ENCODE data around the gene COMMD1. TPM values are rescaled to one million over a fixed set of nuclear protein-coding genes. Genes with fewer than 3 reads are reported as not detected.
"Not testable (repeated sequence)": the region's sequence is repeated elsewhere in the genome, so short reads cannot be mapped to it uniquely, and the experiment has no call there.

Gene COMMD1
- total and polyA plus RNA-seq, 2 donors from 2014 or later = 38.5 to 99.4 TPM

DNA sequence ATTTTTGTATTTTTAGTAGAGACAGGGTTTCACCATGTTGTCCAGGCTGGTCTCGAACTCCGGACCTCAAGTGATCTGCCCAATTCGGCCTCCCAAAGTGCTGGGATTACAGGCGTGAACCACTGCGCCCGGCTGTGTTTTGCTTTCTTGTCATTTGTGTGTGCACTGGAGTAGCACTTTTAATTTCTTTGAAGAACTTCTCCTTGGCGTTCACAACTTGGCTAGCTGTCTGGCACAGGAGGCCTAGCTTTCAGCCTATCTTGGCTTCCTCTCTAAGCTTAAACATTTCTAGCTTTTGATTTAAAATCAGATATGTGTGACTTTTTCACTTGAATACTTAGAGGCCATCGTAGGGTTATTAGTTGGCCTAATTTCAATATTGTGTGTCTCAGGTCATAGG lies 93.0 kb downstream of the COMMD1 start:
- Histone ChIP-seq H3K27me3 (ENCODE audit: control insufficient read depth, insufficient read depth, low read length) (no peaks in the 10 kb centered on the region), H3K9me3 (ENCODE audit: control insufficient read depth in 2 of 3, insufficient read depth in 1 of 3, low read length in 3 of 3) (no peaks in the 10 kb centered on the region), H3K4me3 (ENCODE audit: low read length in 3 of 3) (no peak overlapping the region), H3K27ac (ENCODE audit: low read depth in 2 of 2, low read length in 2 of 2) (no peak overlapping the region), H3K36me3 (ENCODE audit: control insufficient read depth in 2 of 3, insufficient read depth in 3 of 3, low read length in 3 of 3) (no peaks in the 10 kb centered on the region), H3K4me1 (ENCODE audit: control insufficient read depth in 2 of 3, insufficient read depth in 2 of 3, low read depth in 1 of 3, low read length in 3 of 3) (no peaks in the 10 kb centered on the region), H3K9ac (ENCODE audit: low read length in 3 of 3) (no peak overlapping the region)
- FAIRE-seq (no peak), DNase-seq (no peak)
- intact Hi-C loops (cut with DNase I) = no loop called here
- TF ChIP-seq, protein P1, sequence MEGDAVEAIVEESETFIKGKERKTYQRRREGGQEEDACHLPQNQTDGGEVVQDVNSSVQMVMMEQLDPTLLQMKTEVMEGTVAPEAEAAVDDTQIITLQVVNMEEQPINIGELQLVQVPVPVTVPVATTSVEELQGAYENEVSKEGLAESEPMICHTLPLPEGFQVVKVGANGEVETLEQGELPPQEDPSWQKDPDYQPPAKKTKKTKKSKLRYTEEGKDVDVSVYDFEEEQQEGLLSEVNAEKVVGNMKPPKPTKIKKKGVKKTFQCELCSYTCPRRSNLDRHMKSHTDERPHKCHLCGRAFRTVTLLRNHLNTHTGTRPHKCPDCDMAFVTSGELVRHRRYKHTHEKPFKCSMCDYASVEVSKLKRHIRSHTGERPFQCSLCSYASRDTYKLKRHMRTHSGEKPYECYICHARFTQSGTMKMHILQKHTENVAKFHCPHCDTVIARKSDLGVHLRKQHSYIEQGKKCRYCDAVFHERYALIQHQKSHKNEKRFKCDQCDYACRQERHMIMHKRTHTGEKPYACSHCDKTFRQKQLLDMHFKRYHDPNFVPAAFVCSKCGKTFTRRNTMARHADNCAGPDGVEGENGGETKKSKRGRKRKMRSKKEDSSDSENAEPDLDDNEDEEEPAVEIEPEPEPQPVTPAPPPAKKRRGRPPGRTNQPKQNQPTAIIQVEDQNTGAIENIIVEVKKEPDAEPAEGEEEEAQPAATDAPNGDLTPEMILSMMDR (IDR thresholded peaks at IDR 0.05; ENCODE audit: borderline replicate concordance, extremely low read depth, insufficient read depth) = no peak

DNA sequence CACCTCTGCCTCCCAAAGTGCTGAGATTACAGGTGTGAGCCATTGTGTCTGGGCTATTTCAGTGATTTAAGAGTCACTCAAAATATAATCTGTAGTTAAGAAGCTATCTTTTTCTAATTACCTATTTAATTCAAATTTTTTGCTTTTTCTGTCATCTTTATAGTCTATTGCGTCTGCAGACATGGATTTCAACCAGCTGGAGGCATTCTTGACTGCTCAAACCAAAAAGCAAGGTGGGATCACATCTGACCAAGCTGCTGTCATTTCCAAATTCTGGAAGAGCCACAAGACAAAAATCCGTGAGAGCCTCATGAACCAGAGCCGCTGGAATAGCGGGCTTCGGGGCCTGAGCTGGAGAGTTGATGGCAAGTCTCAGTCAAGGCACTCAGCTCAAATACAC lies 95.1 kb downstream of the COMMD1 start:
- H3K4me3 ChIP-seq (ENCODE audit: low read length in 3 of 3) = no peak overlapping the region
- H3K4me1 ChIP-seq (ENCODE audit: control insufficient read depth in 2 of 3, insufficient read depth in 2 of 3, low read depth in 1 of 3, low read length in 3 of 3) = no peaks in the 10 kb centered on the region
- H3K27me3 ChIP-seq (ENCODE audit: control insufficient read depth, insufficient read depth, low read length) = no peaks in the 10 kb centered on the region
- H3K9ac ChIP-seq (ENCODE audit: low read length in 3 of 3) = no peak overlapping the region
- TF ChIP-seq, protein P1 (IDR thresholded peaks at IDR 0.05; ENCODE audit: borderline replicate concordance, extremely low read depth, insufficient read depth) = no peak
- intact Hi-C loops (cut with DNase I) = no loop called here
- no peaks in the 10 kb centered on the region for H3K9me3 ChIP-seq (ENCODE audit: control insufficient read depth in 2 of 3, insufficient read depth in 1 of 3, low read length in 3 of 3)
- FAIRE-seq (no peak), DNase-seq (no peak)
- H3K27ac ChIP-seq (ENCODE audit: low read depth in 2 of 2, low read length in 2 of 2) = no peak overlapping the region
- H3K36me3 ChIP-seq (ENCODE audit: control insufficient read depth in 2 of 3, insufficient read depth in 3 of 3, low read length in 3 of 3) = no peaks in the 10 kb centered on the region

- Histone ChIP-seq H3K27me3 (ENCODE audit: control insufficient read depth, insufficient read depth, low read length) (no peaks in the 10 kb centered on the region), H3K27ac (ENCODE audit: low read depth in 2 of 2, low read length in 2 of 2) (no peak overlapping the region), H3K4me3 (ENCODE audit: low read length in 3 of 3) (no peak overlapping the region), H3K9ac (ENCODE audit: low read length in 3 of 3) (no peak overlapping the region), H3K36me3 (ENCODE audit: control insufficient read depth in 2 of 3, insufficient read depth in 3 of 3, low read length in 3 of 3) (no peaks in the 10 kb centered on the region), H3K4me1 (ENCODE audit: control insufficient read depth in 2 of 3, insufficient read depth in 2 of 3, low read depth in 1 of 3, low read length in 3 of 3) (no peaks in the 10 kb centered on the region), H3K9me3 (ENCODE audit: control insufficient read depth in 2 of 3, insufficient read depth in 1 of 3, low read length in 3 of 3) (no peaks in the 10 kb centered on the region)
- no peak for DNase-seq
- TF ChIP-seq, protein P1 (IDR thresholded peaks at IDR 0.05; ENCODE audit: borderline replicate concordance, extremely low read depth, insufficient read depth) = no peak
- no peak for FAIRE-seq
- intact Hi-C loops (cut with DNase I) = no loop called here
Measured at GRCh38 chr2:62001431-62001830, 96.0 kb downstream of the COMMD1 start.

DNA sequence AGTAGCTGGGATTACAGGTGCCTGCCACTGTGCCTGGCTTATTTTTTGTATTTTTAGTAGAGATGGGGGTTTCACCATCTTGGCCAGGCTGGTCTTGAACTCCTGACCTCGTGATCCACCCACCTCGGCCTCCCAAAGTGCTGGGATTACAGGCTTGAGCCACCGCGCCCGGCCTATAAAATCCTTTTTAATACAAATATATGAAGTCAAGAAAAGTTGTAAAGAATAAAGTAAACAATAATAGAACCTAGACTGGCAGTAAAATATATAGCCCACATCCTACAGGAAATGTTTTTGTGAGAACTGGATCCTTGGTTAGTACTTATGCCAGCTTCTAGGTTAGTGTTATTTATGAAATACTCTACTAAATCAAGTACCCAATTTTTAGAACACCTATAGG lies 99.0 kb downstream of the COMMD1 start:
- H3K27ac ChIP-seq (ENCODE audit: low read depth in 2 of 2, low read length in 2 of 2); H3K9ac ChIP-seq (ENCODE audit: low read length in 3 of 3); H3K4me1 ChIP-seq (ENCODE audit: control insufficient read depth in 2 of 3, insufficient read depth in 2 of 3, low read depth in 1 of 3, low read length in 3 of 3); H3K27me3 ChIP-seq (ENCODE audit: control insufficient read depth, insufficient read depth, low read length); H3K36me3 ChIP-seq (ENCODE audit: control insufficient read depth in 2 of 3, insufficient read depth in 3 of 3, low read length in 3 of 3); FAIRE-seq; DNase-seq; H3K4me3 ChIP-seq (ENCODE audit: low read length in 3 of 3); H3K9me3 ChIP-seq (ENCODE audit: control insufficient read depth in 2 of 3, insufficient read depth in 1 of 3, low read length in 3 of 3); intact Hi-C loops (cut with DNase I): not testable (repeated sequence)

Measured in kidney (tissue), 14 donors.